ENCODE measurements around the gene NHLRC4.
A peak's percentile ranks its signal among the peaks of the same experiment; 100 is the strongest.
"Not testable (repeated sequence)": the region's sequence is repeated elsewhere in the genome, so short reads cannot be mapped to it uniquely, and the experiment has no call there.

Gene NHLRC4

DNA sequence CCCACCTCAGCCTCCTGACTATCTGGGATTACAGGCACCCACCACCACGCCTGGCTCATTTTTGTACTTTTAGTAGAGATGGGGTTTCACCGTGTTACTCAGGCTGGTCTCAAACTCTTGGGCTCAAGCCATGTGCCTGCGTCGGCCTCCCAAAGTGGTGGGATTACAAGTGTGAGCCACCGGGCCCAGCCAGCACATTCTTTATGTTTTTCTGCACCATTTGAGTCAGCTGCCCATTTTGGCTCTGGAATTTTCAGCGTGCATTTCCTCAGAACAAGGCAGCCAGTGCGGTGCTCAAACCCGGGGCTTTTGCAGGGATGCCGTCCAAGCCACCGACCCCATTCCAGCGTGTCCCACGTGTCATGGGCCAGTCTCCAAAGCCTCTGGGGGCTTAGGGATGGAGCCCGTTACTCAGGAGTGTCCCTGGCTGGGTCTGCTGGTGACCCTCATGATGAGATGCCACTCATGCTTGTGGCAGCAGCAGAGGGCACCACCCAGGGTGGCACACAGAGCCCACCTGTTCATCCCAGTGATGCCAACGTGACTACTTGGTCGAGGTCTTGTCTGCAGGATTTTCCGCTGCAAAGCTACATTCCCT, 19.3 kb downstream of the NHLRC4 start:
- no peak for DNase-seq

DNA sequence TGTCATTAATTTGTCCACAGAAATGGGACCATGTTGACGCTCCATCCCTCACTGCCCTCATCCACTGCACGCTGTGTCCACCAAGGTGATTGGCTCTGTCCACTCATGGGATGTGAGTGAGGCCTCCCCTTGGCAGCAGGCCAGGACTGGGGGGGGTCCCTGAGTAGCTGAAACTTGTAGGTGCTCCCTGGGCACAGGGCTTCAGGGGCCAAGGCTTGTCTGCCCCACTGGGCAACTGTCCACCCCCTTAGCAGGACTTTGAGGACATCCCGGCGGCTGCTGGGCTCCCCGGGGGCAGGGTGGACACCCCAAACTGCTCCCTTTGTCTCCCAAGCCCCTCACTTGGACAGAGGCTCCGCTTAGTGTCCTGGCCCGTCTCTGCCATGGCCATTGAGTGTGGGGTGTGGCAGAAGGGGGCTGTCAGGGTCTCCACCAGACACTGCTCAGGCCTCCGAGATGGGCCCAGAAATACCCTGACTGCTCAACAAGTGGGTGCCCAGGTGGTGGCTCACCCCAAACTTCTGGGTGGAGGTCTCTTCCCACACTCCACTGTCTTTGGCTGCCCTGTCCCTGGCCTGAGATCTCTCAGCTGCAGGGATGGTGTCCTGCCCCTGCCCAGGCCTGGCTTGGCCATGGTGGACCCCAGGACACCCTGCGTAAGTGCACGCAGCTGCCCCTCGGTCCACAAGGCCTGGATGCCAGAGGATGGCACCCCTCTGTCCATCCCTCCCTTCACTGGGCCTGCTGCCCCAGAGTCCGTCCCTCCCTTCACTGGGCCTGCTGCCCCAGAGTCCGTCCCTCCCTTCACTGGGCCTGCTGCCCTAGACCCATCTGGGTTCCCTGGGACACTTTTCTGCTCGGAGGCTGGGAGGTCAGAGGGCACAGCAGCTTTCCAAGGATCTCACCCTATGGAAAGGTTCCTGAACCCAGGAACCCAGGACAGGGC, 20.1 kb downstream of the NHLRC4 start:
- no peak for DNase-seq

DNA sequence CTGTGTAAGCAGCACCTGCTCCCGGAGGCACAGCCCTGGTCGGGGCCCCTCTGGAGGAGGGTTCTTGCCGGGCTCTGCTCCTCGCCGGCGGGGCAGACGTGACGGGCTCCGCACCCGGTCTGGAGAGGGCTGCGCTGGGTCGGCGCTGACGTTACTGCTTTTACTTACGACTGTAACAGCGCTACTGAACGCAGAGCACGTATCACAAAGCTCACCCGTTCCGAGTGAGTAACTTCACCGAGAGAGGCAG, 21.8 kb downstream of the NHLRC4 start:
- peak in 1 of 2 donors; percentile 63 for DNase-seq

DNA sequence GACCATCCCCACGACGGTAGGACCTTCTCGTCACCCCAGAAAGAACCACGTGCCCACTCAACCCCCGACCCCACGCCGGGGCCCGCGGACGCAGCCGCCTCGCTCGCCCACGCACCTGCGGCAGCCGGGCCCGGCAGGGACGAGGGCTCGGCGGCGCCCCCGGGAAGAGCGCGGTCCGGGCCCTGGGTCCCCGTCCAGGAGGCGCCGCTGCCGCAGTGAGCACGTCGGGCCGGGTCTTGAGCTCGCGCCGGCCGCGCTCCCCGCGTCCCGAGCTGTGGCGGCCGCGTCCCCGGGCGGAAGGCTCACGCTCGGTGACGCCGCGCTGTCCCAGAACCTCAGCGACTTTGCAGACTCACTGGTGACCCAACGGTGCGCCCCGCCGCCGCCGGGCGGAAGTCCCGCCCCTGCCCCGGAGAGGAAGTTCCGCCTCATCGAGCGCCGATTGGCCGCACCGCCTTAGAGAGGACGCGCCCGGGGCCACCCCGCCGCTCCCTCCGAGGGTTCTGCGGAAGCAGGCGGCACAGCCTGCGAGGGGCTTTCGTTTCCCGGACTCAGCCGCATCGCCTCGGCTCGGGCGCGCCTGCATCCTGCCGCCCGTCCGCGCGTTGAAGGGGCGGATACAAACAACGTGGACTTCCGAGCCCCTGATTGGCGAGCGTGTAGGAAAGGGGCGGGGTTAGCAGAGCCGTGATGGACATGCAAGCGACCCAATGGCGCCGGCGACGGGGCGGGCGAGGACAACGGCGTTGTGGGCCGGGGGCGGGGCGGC, 22.3 kb downstream of the NHLRC4 start:
- DNase-seq: peak; percentile 90 to 100

DNA sequence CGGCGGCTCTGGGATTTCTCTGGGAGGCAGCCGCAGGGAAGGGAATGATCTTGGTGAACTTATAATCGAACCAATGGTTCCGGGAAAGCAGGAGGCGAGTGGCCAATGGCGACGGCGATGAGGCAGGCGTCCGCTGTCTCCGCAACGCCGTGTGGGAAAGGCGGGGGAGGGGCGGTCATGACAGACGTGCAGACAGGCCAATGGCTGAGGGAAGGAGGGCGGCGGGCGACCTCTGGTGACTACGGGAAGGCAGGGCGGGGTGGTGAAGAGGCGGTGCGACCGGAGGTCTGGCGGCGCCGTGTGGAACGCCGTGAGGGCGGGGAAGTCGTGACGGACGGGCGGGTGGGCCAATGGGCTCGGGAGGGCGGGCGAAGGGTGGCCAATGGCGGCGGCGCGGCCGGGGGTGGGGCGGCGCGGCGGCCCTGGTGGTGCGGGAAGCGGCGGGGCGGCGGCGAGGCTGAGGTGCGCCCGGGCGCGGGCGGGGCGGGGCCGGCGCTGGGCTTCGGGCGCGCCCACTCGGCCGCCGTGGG, 22.9 kb downstream of the NHLRC4 start, which contains the start of gene RAB40C:
RAB40C (plus strand) TSS at position 409 of the 530 bp plus-strand sequence. CDS start 226 bp downstream, outside the sequence.
- peak; percentile 95 to 100 for DNase-seq

DNA sequence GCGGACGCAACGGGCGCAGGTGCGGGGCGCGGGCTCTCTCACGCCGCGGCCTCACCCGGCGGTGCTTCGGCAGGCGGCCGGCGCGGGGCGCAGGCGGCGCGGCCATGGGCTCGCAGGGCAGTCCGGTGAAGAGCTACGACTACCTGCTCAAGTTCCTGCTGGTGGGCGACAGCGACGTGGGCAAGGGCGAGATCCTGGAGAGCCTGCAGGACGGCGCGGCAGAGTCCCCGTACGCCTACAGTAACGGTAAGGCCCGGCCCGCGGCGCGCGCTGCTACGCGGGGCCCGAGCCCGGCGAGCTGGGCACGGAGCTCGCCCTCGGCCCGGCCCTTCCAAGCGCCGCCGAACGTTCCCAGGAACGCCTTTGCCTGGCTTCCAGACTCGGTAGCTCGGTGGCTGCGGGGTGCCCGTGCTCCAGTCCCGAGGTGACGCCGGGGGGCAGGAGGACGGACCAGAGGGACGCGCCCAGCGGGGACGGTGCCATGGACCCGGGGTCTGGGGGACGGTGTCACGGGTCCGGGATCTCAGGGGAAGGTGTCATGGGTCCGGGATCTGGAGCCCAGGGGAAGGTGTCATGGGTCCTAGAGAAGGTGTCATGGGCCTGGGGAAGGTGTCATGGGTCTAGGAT, 23.5 kb downstream of the NHLRC4 start:
- DNase-seq: peak in 1 of 2 donors; percentile 37

DNA sequence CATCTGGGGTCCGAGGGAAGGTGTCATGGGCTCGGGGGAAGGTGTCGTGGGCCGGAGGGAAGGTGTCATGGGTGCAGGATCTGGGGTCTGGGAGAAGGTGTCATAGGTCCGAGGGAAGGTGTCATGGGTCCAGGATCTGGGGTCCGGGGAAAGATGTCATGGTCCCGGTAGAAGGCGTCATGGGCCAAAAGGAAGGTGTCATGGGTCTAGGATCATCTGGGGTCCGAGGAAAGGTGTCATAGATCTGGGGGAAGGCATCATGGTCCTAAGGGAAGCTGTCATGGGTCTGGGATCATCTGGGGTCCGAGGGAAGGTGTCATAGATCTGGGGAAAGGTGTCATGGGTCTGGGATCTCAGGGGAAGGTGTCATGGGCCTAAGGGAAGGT, 24.0 kb downstream of the NHLRC4 start:
- no peak for DNase-seq

DNA sequence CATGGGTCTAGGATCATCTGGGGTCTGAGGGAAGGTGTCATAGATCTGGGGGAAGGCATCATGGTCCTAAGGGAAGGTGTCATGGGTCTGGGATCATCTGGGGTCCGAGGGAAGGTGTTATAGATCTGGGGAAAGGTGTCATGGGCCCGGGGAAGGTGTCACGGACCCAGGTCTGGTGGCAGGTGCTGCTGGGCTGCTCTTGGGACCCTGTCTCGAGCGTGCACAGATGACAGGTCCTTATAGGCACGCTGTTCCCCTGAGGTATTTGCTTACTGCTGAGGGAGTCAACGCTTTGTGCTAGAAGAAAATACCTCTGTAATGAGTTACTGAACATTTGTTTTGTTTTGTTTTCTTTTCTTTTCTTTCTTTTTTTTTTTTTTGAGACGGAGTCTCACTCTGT, 24.4 kb downstream of the NHLRC4 start:
- no peak for DNase-seq

DNA sequence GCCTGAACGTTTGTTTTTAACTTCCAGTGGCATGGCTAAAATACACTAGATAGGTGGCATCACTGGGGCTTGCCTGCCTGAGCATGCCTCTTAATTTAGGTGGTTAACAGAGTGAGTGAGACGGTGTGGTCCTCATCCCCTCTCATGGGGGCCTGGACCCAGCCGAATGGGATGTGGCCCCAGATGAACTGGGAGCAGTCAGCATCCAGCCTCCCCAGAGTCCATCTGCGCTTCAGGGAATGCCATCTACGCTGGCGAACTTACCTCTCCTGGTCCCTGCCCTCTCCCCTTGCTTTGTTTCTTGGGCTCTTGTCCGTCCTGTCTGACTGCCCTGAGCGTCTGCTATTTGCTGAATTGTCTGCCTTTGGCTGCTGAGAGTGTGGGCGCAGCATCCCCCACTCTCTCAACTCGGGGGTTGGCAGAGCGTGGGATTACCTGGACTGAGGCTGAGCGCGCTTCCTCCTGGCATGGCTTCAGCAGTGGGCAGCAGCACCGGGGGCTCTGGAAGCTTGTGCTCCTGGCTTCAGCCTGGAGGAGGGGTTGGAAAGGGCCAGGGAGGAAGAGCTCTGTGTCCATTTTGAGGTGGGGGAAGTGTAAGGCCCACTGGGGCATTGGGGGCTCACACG, 25.2 kb downstream of the NHLRC4 start:
- DNase-seq: no peak

DNA sequence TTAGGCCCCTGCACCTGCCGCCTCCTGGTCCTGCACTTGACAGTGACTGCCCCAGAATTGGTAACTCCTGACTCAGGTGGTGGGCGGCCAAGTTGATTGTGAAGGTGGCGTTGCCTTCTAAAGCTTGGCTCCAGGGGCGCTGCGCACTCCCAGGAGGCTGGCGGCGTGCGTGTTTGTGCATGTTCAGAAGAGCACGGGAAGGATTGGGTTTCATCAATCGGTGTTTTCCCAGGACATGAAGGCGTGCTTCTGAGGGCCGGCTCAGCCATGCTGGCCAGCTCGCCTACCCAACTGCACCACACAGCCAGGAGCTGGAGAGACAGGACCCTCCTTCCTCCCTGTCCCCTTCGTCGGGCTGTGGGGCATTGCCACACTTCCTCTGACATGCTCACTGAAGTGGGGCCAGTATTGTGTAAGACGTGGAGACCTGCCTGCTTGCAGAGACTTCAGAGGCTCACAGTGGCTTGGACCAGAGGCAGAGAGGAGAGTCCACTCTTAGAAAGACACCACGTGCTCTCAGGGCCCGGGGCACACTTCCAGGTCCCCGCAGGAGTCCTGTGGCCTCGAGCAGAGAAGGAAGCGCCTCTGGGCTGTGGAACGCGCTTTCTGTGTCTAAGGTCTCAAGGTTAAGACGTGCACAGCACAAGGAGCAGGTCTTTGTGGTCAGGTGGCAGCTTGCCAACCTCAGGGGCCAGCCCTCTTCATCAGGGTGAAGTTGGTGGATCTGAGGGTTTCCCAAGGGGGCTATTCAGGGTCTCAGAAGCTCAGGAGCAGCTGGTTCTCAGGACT, 25.9 kb downstream of the NHLRC4 start:
- peak in 1 of 2 donors; percentile 17 for DNase-seq

DNA sequence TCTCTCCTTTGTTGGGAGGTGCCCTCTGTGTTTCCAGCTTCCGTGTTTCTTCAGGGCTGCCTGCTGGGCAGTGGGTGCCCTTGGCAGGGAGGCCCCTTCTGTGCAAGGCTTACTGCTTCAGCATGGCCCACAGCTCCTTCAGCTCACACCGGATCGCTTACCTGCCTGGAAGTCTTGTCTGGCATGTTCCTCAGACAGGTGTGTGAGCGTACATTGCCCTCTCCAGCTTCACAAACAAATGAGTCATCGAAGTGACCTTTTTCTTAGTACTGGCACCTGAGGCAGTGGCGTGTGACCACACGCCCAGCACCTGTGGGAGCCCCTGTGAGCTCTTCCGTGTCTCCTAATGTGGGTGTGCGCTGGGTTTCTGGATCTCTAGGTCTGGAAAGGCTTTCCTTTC, 26.6 kb downstream of the NHLRC4 start:
- DNase-seq: no peak

DNA sequence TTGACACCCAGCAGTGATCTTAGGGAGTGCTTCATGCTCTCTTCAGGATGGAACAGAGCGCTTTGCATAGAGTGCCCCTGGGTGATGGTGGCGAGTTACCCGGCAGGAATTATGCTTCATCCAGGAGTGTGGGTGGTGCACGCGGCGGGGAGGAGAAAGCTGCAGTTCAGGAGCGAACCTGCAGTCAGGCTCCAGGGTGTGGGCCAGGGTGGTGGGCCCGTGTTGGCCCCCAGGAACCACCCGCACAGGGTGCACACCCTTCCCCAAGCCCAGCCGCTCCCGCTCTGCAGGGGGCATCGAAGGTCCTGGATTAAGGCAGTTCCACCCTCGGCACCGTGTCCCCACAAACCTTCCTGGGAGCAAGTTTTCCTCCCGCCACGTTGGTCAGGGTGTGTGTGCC, 27.0 kb downstream of the NHLRC4 start:
- no peak for DNase-seq

DNA sequence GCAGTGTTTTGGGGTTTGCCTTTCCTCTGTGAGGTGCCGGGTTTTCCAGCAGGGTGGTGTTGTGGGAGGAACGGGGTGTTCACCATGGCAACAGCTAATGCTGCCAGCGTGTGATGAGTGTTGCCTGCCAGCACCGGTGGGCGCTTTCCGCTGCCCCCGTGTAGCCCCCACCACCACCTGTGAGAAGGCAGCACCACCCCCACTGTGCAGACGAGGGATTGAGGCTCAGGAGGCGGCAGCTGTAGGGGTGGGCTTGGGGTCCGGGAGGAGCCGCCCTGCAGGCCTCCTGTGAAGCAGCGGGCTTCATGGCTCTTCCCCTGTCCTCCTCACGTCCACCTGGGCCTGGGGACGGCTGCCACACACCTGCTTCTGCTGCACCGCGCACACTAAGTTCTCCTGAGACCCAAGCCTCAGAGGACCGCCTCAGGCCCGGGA, 28.3 kb downstream of the NHLRC4 start:
- no peak for DNase-seq

DNA sequence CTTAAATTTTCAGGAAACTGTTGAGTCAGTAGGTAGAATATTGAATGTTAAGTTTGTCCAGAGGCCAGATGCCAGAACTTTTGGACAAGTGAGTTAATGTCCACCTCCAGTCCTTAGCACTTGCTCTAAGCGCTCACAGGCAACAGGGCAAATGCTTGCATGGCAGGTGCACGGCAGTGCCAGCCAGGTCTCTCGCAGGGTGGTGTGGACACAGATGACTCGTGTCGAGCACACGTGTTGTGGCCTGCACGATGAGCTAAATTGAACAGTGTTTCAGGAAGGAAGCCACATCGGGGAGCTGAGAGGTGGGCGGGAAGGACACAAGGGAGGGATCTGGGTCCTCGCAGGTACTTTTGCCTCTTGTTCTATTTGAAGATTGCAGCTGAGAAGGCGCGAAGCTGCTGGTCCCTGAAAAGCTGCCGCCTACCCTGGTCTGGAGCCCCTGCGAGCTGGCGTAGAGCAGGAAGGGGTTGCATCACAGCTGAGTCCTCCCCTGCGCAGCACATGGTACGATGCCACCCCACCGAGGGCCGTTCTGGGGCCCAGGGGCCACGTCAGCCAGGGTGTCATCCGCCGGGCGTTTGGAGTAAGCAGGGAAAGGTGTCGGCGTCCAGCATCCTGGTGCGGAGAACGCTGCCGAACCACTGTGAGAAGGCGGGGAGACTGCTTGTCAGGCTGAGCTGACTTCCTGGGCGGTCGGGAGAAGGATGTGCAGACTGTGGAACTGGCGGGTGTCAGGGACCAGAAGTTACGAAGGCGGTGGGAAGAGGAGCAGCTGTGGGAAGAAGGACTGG, 29.3 kb downstream of the NHLRC4 start:
- DNase-seq: no peak

DNA sequence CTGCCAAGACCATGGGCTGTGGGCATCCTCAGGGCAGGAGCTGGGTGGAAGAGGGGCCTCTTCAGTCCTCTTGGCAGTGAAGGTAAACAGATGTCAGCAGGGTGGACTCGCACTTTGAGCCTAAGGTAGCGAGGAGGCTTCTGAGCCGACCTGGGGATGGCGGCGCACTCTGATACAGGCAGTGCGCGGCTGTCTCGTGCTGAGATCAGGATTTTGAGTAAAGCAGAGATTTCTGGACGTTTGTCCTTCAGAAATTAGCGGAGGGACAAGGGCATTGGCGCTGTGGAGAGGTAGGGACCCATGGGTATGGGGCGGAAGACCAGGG, 29.9 kb downstream of the NHLRC4 start:
- no peak for DNase-seq

DNA sequence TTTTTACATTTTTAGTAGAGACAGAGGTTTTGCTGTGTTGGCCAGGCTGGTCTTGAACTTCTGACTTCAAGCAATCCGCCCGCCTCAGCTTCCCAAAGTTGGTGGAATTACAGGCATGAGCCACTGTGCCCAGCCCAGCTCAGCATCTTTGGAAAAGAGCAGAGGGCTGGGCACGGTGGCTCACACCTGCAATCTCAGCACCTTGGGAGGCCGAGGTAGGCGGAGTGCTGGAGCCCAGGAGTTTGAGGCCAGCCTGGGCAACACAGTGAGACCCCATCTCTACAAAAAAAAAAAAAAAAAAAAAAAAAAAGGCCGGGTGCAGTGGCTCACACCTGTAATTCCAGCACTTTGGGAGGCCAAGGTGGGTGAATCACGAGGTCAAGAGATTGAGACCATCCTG, 30.9 kb downstream of the NHLRC4 start:
- DNase-seq: not testable (repeated sequence)

DNA sequence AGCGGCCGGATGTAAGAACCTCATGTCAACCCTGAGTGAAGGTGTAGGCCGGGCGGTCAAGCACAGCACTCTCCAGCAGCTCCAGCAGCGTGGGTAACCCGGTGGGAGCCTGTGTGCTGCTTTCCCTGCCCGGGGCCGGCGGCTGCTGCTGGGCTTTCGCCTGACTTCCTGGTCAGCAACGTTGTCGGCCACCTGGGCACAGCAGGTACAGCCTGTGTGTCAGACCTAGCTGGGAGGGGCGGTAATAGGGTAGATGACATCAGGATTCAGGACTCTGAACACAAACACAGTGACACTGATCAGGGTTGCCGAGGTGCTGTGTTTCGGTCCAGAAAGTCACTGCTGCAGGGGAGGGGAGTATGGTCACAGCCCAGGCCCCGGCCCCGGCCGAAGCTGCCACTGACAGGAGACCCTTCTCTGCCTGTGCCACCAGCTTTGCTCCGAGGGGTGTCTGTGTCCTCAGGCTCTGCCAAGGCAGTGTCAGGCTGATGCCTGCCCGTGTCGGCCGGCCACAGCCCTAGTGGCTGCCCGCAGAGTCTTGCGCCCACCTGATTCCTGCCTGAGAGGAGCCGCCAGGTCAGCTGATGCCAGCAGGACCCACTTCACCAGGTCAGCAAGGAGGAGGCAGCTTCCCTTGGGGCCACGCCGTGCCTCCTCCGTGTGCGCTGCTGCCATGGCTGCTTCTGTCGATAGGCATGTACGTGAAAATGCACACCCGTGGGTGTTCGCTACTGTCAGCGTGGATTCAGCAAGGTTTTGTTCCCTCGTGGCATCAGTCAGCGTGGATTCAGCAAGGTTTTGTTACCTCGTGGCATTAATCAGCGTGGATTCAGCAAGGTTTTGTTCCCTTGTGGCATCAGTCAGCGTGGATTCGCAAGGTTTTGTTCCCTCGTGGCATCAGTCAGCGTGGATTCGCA, 32.3 kb downstream of the NHLRC4 start:
- DNase-seq: no peak

DNA sequence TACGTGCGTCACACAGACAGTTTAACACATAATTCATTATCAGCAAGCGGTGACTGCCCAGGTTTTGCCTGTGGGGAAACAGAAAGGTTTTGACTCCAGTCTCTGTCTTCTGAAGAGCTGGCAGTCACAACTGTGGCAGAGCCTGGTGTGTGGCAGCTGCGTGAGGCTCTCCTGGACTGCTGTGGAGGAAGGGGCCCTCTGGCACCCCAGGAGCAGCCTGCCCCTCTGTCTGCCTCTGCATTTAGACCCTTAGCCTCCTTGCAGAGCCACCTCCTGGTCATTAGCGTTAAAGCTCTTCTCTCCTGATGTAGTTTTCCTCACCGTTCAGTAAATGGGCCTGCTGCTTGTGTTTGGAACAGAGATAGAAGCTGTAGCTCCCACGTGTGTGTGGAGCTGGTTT, 34.0 kb downstream of the NHLRC4 start:
- no peak for DNase-seq

DNA sequence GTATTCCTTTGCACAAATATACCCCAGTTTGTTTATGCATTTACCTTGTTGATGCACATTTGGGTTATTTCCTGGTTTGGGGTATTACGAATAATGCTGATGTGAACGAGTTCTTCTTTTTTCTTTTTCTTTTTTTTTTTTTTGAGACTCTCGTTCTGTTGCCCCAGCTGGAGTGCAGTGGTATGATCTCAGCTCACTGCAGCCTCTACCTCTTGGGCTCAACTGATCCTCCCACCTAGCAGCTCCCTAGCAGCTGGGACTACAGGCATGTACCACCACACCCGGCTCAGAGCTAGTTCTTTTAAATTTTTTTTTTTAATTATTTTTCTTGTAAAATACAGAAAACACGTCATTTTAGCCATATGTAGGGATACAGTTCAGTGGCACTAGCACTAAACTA, 37.1 kb downstream of the NHLRC4 start:
- DNase-seq: no peak

All from bone marrow (tissue), 2 donors.